ENCODE measurements around the gene GOLGA6A.
"Not testable (repeated sequence)": the region's sequence is repeated elsewhere in the genome, so short reads cannot be mapped to it uniquely, and the experiment has no call there.

Gene GOLGA6A

DNA sequence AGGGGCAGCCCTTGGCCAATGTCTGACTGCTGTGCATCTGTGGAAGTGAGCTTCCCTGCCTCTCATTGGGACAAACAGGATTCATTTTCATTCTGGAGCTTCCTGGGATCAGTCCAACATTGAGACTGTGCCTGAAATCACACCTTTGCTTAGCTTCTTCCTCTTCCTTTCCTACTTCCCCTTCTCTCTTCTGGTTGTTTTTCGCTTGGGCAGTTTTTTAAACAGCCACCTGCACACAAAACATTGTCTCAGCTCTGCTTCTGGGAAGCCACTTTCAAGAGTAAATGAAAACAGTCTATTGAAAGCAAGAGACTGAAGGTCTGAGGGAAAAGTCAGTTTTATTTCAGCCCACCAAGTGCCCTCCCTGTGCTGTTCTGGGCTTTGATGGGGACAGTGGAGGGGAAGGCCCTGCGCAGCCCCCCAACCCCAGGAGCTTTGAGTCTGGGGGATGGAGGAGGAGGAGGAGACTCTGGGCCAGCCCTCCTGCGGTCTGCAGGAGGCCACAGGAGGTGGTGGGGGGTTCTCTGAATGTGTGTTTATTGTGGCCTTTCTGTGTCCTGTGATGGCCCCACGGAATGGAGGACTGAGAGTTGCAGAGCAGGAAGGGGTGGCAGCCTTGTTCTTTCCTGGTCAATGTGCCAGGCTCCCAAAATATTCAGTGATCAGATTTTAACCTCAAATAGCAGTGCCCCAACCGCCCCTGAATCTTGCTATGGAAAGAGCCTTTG is 40.2 kb upstream of the GOLGA6A start:
- H3K4me3 Mint-ChIP-seq, result no peak overlapping the region
- peaks cover 21% of the 10 kb centered on the region for H3K27me3 Mint-ChIP-seq
- H3K27ac Mint-ChIP-seq, result no peak overlapping the region
- peaks cover 4% of the 10 kb centered on the region for H3K36me3 Mint-ChIP-seq
- peaks cover 3% of the 10 kb centered on the region for H3K4me1 Mint-ChIP-seq
- H3K9me3 Mint-ChIP-seq, result no peaks in the 10 kb centered on the region

DNA sequence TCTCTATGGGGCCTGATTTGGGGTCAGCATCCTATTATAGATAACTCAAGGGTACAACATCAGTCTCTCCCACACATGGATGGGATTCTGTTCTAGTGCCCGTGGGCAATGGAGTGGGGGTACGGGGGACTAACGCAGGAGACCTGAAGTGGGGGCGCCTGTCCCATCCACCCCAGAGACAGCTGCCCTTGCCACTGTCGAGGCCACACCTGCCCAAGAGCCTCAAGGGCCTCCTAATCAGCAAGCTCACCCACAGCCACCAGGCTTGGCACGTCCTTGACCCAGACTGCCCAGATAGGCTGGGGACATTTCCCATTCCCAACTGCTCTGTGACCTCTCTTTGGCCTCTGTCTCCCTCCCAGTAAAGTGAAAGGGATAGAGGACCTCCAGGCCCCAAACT is 39.5 kb upstream of the GOLGA6A start:
- H3K4me3 Mint-ChIP-seq, result no peak overlapping the region
- no peak overlapping the region for H3K27ac Mint-ChIP-seq
- H3K27me3 Mint-ChIP-seq, result peaks cover 18% of the 10 kb centered on the region
- peaks cover 4% of the 10 kb centered on the region for H3K36me3 Mint-ChIP-seq
- no peaks in the 10 kb centered on the region for H3K9me3 Mint-ChIP-seq
- H3K4me1 Mint-ChIP-seq, result peaks cover 3% of the 10 kb centered on the region

DNA sequence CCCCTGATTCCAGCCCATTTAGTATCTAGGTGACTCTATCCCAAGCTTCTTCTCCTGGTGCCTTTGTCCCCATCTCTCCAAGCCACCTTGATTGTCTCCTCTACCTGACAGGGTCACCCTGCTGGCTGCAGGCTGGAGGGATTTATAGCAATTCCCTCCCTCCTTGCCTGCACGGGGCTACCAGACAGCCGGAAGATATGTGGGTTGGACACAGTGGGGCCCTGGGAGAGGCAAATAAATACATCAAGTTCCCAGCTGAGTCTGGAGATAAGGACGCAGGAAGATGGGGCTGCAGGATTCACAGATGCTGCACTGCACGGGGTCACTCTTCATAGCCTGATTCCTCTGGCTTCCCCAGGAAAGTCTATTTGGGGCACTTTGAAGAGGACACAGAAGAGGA is 38.7 kb upstream of the GOLGA6A start:
- peaks cover 4% of the 10 kb centered on the region for H3K36me3 Mint-ChIP-seq
- no peaks in the 10 kb centered on the region for H3K9me3 Mint-ChIP-seq
- no peak overlapping the region for H3K4me3 Mint-ChIP-seq
- H3K27ac Mint-ChIP-seq, result no peak overlapping the region
- peaks cover 16% of the 10 kb centered on the region for H3K27me3 Mint-ChIP-seq
- peaks cover 3% of the 10 kb centered on the region for H3K4me1 Mint-ChIP-seq

DNA sequence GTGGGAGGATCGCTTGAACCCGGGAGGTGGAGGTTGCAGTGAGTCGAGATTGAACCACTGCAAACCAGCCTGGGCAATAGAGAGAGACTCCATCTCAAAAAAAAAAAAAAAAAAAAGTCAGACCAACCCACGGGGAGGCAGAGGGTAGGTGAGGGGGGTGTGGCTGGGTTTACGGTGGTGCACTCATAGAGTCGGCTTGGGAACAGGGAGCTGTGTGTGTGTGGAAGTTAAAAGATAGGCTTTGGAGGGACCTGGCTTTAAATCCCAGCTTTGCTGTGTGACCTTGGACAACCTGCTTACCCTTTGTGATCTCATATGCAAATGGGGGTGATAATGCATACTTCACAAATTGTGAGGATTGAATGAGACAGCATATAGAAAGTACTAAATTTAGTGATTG is 38.1 kb upstream of the GOLGA6A start:
- H3K27ac Mint-ChIP-seq, result no peak overlapping the region
- no peak overlapping the region for H3K4me3 Mint-ChIP-seq
- peaks cover 16% of the 10 kb centered on the region for H3K27me3 Mint-ChIP-seq
- no peaks in the 10 kb centered on the region for H3K9me3 Mint-ChIP-seq
- peaks cover 3% of the 10 kb centered on the region for H3K4me1 Mint-ChIP-seq
- peaks cover 4% of the 10 kb centered on the region for H3K36me3 Mint-ChIP-seq

DNA sequence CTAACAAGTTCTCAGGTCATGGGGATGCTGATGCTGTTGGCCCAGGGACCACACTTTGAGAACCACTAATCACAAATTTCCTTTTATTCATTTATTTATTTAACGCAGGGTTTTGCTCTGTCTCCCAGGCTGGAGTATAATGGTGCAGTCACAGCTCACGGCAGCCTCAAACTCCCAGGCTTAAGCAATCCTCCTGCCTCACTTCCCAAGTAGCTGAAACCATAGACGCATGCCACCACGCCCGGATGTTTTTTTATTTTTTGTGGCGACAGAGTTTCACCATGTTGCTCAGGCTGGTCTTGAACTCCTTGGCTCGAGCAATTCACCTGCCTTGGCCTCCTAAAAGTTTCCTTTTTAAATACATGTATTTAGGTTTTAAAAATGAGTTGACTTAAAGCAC is 27.4 kb upstream of the GOLGA6A start:
- H3K4me3 Mint-ChIP-seq, result no peak overlapping the region
- no peaks in the 10 kb centered on the region for H3K36me3 Mint-ChIP-seq
- H3K27me3 Mint-ChIP-seq, result no peaks in the 10 kb centered on the region
- H3K27ac Mint-ChIP-seq, result no peak overlapping the region
- H3K9me3 Mint-ChIP-seq, result no peaks in the 10 kb centered on the region
- H3K4me1 Mint-ChIP-seq, result no peaks in the 10 kb centered on the region

DNA sequence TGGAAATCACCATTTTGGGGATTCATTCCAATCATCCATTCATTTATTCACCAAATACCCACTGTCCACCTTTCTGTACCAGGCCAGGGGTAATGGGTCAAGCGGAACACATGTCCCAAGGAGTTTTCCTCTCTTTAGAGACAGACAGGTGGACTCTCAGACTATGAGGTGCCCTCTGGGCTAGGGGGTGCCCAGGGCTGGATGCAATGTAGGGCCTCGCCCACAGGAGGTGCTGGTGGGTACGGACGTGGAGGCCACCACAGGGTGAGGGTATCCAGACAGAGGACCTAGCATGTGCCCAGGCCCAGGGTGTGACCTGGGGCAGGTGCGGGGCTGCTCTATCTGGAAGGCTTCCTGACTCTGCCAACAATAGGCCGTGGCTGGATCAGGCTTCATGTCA is 26.3 kb upstream of the GOLGA6A start:
- not testable (repeated sequence) for H3K27me3 Mint-ChIP-seq, H3K27ac Mint-ChIP-seq, H3K4me3 Mint-ChIP-seq, H3K9me3 Mint-ChIP-seq, H3K4me1 Mint-ChIP-seq, H3K36me3 Mint-ChIP-seq

DNA sequence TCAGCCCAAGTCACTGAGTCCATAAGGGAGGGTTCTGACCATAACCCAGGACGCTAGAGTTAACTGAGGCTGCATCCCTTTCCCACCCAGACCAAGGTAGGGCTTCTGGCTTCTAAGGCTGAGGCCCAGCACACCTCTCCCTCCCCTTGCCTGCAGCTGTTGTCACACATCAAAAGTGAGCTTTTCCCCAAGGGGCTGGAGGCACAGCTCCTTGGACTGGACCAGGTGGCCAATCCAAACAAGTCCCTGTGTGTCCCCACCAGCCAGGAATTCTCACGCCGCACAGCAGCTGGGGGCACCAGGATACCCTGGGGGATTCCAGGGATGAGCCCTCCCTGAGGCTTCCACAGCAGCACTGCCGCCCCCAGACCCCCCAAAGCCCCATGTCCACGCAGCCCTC is 25.8 kb upstream of the GOLGA6A start:
- Mint-ChIP-seq H3K36me3 (no peaks in the 10 kb centered on the region), H3K4me1 (no peaks in the 10 kb centered on the region), H3K9me3 (no peaks in the 10 kb centered on the region), H3K27ac (no peak overlapping the region), H3K4me3 (no peak overlapping the region), H3K27me3 (no peaks in the 10 kb centered on the region)

DNA sequence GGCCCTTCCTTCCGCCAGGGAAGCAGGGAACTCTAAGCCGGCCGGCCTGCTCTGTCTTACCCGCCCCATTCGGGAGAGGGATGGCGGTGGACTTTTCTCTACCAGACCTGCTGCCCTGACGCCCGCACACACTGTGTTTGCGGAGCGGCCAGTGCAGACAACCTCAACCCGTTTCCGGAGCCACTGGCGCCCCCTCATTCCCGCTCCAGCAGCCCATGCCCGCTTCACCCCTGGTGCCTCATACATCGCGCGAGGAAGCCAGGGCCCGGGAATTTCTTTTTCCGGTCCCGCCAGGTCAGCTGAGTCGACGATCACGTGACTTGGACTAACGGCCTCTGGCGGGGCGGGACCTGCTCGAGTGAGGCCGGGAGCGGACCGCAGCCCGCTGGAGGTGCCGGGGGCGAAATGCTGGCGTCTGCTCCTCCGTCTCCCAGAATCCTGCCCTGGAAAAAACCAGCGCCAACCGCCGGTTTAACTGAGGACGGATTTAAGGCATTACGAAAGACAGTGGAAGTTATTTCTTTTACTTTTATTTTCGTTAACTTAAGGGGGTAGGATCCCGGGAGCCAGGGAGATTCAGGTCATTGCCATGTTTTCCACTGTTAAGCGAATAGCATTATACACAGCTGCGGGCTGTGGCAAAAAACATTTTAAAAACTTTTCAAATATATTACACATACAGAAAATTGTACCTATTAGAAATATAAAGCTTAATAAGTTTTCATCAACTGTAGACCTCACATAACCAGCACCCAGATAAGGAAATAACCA is 17.8 kb upstream of the GOLGA6A start:
- H3K4me1 Mint-ChIP-seq, H3K9me3 Mint-ChIP-seq, H3K27me3 Mint-ChIP-seq, H3K36me3 Mint-ChIP-seq: not testable (repeated sequence)
- Mint-ChIP-seq H3K27ac (peak overlapping the region; percentile 97), H3K4me3 (peak overlapping the region; percentile 92)

DNA sequence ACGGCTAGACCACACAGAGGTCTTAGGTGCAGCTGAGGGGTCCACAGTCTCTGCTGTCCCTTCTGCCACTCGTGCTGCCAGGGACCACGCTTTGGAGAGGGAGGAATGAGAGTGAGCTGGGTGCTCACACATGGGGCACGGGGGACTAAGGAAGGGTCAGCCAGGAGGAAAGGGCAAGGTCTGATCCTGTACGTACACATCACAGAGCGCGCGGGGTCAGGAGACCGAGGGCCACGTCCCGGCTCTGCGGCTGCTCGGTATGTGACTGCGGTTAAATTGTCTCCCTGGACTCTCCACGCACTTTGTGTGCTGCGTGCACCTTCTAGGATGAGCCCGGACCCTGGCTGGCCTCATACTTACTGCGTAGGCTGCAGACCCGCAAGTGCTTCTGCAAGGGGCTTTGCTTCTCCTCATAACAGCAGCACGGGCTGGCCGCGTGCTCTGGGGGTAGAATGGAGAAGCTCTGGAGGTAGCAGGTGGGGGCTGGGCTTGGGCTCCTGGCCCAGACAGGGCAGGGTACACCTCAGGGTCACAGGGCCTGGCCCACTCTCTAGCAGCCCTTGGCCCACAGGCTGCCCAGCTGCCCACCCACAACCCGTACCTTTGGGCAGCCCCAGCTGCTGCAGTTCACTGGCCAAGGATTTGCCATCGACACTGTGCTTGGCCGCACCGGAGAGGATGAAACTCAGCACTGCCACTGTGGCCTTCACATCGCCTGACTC is 14.6 kb upstream of the GOLGA6A start:
- H3K9me3 Mint-ChIP-seq, H3K27me3 Mint-ChIP-seq, H3K4me3 Mint-ChIP-seq, H3K27ac Mint-ChIP-seq, H3K4me1 Mint-ChIP-seq, H3K36me3 Mint-ChIP-seq: not testable (repeated sequence)

DNA sequence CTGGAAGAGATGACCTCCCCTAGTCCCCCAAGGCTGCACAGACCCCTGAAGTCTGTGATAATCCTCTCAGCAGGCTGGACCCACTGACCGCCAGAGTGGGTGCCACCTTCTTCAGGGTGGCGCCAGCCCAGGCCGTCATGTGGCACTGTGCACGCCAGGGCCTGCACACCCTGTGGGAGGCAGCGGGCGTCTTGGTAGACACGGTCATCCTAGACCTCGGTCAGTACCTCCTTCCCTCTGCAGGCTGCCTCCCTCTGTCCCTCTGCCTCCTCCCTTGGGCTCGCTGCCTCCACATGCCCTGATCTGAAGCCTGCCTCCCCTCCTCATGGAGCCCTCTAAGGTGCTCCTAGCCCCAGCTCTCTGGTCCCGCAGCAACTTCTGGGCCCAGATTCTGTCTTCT is 13.3 kb upstream of the GOLGA6A start:
- H3K4me3 Mint-ChIP-seq, H3K27ac Mint-ChIP-seq, H3K9me3 Mint-ChIP-seq, H3K36me3 Mint-ChIP-seq, H3K4me1 Mint-ChIP-seq, H3K27me3 Mint-ChIP-seq: not testable (repeated sequence)

DNA sequence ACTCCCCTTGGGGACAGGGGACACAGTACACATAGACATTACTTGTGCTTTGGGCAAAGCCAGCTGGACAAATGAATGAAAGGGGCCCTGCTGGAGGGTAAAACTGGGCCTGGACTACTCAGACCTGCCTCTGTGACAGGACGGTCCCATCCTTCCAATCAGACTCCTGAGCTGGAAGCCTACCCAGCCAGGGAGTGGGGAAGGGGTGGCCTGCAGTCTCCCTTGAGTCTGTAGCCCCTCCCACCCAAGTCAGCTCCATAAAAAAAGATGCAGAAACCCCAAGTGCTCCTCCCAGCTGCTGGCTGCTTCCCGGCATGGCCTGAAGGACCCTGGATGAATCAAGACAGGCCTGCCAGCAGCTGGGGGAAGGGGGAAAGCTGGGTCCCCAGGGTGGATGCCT is 12.2 kb upstream of the GOLGA6A start:
- H3K27me3 Mint-ChIP-seq, H3K4me3 Mint-ChIP-seq, H3K36me3 Mint-ChIP-seq, H3K4me1 Mint-ChIP-seq, H3K27ac Mint-ChIP-seq, H3K9me3 Mint-ChIP-seq: not testable (repeated sequence)

DNA sequence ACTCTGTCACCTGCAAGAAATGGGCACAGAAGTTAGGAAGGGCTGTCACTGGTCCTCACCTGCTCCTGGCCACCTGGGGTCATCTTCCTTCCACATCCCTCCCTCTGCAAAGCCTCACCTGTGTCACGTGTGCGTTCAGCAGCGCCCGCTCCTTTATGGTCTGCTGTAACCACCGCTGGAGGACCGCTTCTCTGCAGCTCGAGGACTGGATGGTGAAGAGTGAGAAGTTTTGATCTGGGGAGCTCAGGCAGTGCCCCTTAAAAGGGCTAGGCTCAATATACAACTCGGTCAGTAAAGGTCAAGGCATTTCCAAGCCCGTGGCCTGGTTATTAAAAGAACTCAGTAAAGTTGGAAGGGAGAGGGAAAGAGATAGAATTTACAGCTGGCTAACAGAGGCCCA is 6.6 kb downstream of the GOLGA6A start:
- not testable (repeated sequence) for H3K4me3 Mint-ChIP-seq, H3K36me3 Mint-ChIP-seq, H3K27me3 Mint-ChIP-seq, H3K4me1 Mint-ChIP-seq, H3K27ac Mint-ChIP-seq, H3K9me3 Mint-ChIP-seq

DNA sequence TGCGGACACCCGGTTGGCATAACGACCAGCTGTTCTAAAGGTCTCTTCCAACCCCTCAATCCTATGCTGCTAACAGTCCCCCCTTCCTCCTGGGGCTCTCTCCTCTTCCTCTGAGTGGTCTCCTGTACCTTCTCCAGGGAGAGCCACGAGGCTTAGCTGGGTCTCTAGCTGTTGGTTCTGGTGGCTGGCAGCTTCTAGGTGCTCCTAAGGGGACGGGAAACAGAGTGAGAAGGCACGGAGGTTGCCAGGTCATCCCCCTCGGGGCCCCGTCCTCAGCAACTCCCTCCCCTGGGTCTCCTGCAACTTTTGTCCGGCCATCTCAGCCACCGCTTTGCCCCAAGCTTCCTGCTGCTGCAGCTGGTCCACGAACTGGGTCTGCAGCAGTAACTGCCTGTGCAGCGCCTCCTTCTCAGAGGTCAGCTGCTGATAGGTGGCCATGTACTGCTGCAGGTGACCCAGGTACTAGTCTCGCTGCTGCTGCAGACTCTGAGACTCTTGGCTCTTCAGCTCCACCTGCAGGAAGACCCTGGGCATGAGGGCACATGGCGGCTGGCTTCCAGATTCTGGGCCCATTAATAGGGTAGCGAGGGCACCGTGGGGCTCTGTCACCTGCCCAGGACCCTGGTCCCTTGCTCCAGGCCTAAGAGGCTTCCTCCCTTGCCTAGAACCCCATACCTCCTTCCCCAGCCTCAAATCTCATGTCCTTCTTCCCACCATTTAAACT is 9.6 kb downstream of the GOLGA6A start:
- H3K36me3 Mint-ChIP-seq, H3K27me3 Mint-ChIP-seq, H3K27ac Mint-ChIP-seq, H3K4me3 Mint-ChIP-seq, H3K9me3 Mint-ChIP-seq, H3K4me1 Mint-ChIP-seq: not testable (repeated sequence)

DNA sequence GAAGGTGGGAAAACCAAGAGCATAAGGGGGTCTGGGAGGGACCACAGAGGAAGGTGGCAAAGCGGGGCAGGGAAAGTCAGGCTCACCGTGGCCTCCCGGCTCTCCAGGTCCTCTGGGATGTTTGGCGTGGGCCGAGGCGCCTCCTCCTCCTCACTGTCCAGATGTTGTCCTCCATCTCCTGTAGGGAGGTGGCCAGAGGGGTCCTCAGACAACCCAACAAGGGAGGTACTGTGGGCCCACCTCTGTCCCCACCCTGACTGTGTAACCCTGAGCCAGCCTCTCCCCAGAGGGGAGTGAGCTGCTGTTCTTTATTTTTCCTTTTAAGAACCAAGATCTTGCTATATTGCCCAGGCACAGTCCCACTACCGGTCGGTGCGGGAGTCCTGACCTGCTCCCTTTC is 10.2 kb downstream of the GOLGA6A start:
- H3K27me3 Mint-ChIP-seq, H3K27ac Mint-ChIP-seq, H3K9me3 Mint-ChIP-seq, H3K4me1 Mint-ChIP-seq, H3K4me3 Mint-ChIP-seq, H3K36me3 Mint-ChIP-seq: not testable (repeated sequence)

DNA sequence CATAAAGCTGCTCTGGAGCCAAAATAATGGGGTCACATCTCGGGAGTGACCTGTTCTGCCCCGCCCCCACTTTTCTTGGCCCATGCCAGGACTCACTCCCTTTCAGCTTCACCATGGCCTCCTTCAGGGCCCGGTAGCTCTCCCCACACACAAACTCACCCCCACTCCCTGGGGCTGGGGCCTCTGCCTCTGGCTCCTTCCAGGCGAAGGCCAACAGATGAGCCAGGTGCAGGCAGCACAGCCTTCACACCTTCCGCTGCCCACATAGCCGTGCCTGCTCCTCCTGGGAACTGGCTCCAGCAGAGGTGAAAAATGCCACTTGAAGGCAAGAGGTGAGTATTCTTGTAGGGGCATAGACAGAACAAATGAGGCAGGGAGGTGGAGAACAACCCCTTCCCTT is 10.7 kb downstream of the GOLGA6A start:
- not testable (repeated sequence) for H3K36me3 Mint-ChIP-seq, H3K9me3 Mint-ChIP-seq, H3K27ac Mint-ChIP-seq, H3K4me3 Mint-ChIP-seq, H3K27me3 Mint-ChIP-seq, H3K4me1 Mint-ChIP-seq

Measured in activated naive CD4-positive, alpha-beta T cell treated with anti-CD3 and anti-CD28 coated beads, Interleukin-2, amount 50 U/mL, for 24 hours (primary cell).